ENCODE data around the gene HOXC11. TPM values are rescaled to one million over a fixed set of nuclear protein-coding genes. Genes with fewer than 3 reads are reported as not detected.

The HOXC11 gene
- total RNA-seq, 2 donors from 2014 or later = not detected

DNA sequence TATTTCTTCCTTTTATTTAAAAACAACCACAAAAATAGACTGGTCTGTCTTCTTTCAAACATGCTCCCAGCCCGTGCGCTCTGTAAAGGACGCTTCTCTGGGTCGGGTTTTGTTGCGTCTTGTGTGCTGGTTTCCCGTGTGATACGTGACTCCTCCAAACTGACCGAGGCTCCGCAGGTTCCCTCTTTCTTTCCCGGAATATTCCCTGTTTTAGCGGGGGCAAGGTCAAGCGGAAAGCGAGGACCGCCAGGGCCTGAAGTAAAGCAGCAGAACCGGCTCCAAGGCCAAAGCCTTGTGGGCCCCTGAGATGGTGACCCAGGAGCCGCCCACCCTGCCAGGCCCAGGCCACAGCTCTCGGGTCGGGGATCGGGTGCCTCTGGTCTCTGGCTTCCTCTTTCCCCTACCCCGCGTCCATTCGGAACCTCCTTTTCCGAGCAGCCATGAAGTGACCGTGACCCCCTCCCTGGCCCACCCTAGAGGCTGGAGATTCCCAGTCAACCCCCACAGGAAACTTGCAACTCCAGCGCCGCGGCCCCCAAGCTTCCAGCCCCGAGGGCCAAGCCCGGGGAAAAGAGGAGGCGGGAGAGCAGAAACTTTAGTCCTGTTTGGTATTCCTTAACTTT is 11.1 kb downstream of the HOXC11 start:
- no peaks in the 10 kb centered on the region for H3K4me1 ChIP-seq (replicated peaks)

GRCh38 chr12:53984901-53985691 is 12.2 kb downstream of the HOXC11 start, which contains the start of gene HOXC10:
Gene HOXC10, plus strand, starts transcription at chr12:53985146. Its CDS starts 114 bp downstream, at chr12:53985260.
- Histone ChIP-seq H3K27ac (no peak within 1 kb of the TSS), H3K4me1 (replicated peaks) (no peaks in the 10 kb centered on the region), H3K9me3 (no peaks in the 10 kb centered on the region), H3K36me3 (no peaks in the 10 kb centered on the region), H3K4me3 (no peak within 1 kb of the TSS), H3K27me3 (replicated peaks; ENCODE audit: insufficient read depth) (peaks cover 75% of the 10 kb centered on the region)
- no peak for DNase-seq (ENCODE audit: low spot score)
- TF ChIP-seq POLR2AphosphoS5 (IDR thresholded peaks at IDR 0.05) = no peak
- TF ChIP-seq, protein P1, sequence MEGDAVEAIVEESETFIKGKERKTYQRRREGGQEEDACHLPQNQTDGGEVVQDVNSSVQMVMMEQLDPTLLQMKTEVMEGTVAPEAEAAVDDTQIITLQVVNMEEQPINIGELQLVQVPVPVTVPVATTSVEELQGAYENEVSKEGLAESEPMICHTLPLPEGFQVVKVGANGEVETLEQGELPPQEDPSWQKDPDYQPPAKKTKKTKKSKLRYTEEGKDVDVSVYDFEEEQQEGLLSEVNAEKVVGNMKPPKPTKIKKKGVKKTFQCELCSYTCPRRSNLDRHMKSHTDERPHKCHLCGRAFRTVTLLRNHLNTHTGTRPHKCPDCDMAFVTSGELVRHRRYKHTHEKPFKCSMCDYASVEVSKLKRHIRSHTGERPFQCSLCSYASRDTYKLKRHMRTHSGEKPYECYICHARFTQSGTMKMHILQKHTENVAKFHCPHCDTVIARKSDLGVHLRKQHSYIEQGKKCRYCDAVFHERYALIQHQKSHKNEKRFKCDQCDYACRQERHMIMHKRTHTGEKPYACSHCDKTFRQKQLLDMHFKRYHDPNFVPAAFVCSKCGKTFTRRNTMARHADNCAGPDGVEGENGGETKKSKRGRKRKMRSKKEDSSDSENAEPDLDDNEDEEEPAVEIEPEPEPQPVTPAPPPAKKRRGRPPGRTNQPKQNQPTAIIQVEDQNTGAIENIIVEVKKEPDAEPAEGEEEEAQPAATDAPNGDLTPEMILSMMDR (IDR thresholded peaks at IDR 0.05) = no peak
- 4% methylated on average over 55 of the region's 55 CpGs for WGBS
- intact Hi-C loops (cut with DNase I) = no loop called here

More for the DNA sequence above, 11.1 kb downstream of the HOXC11 start:
- H3K9me3 ChIP-seq = no peaks in the 10 kb centered on the region
- peaks cover 75% of the 10 kb centered on the region for H3K27me3 ChIP-seq (replicated peaks; ENCODE audit: insufficient read depth)
- TF ChIP-seq, protein P1 (IDR thresholded peaks at IDR 0.05) = no peak
- TF ChIP-seq POLR2AphosphoS5 (IDR thresholded peaks at IDR 0.05) = no peak
- TF ChIP-seq POLR2A (IDR thresholded peaks at IDR 0.05) = no peak
- intact Hi-C loops (cut with DNase I) = no loop called here
- no peaks in the 10 kb centered on the region for H3K36me3 ChIP-seq
- WGBS = 19% methylated on average over 30 of the region's 30 CpGs
- no peak for DNase-seq (ENCODE audit: low spot score)
- H3K4me3 ChIP-seq = no peak overlapping the region
- no peak overlapping the region for H3K27ac ChIP-seq

GRCh38 chr12:53985692-53985993 is 12.7 kb downstream of the HOXC11 start:
- no peak for TF ChIP-seq POLR2A (IDR thresholded peaks at IDR 0.05)
- Histone ChIP-seq H3K27me3 (replicated peaks; ENCODE audit: insufficient read depth) (peaks cover 76% of the 10 kb centered on the region), H3K9me3 (no peaks in the 10 kb centered on the region), H3K27ac (no peak overlapping the region), H3K4me3 (no peak overlapping the region), H3K4me1 (replicated peaks) (no peaks in the 10 kb centered on the region), H3K36me3 (no peaks in the 10 kb centered on the region)
- WGBS = 12% methylated on average over 21 of the region's 21 CpGs
- no peak for DNase-seq (ENCODE audit: low spot score)
- intact Hi-C loops (cut with DNase I) = no loop called here

DNA sequence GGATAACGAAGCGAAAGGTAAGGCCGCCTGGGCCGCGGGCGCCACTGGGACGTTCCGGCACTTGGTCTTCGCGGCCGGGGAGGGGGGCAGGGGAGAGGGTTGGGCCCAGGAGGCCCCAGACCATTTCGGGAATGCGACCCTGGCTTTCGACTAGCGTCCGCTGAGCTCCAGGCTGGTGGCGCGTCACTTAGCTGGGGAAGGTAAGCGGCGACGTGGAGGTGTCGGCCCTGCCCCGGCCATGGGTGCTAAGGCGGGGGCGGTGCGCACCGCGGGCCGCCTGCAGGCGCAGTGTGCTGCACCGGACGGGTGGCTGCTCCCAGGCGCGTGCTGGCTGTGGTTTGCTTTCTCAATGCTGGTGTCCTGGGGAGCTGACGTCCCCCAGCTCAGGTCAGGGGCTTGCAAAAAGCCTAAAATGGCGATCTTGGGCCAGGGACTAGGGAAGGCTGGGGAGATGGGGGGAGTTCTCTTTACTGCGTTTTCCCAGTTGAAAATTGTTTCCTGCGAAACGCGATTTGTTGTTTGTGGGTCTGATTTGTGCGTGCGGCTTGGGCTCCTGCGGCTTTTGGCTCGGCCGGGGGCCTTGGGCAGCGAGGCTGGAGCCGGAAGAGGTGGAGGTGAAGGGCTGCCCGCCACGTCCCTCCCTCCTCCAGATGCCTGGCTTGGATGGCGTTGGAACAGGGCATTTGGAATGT is 13.2 kb downstream of the HOXC11 start:
- no peak overlapping the region for H3K4me3 ChIP-seq
- no peak for DNase-seq (ENCODE audit: low spot score)
- TF ChIP-seq, protein P1 (IDR thresholded peaks at IDR 0.05) = no peak
- TF ChIP-seq POLR2A (IDR thresholded peaks at IDR 0.05) = no peak
- no peak for TF ChIP-seq POLR2AphosphoS5 (IDR thresholded peaks at IDR 0.05)
- WGBS = 7% methylated on average over 50 of the region's 50 CpGs
- no peaks in the 10 kb centered on the region for H3K4me1 ChIP-seq (replicated peaks)
- H3K9me3 ChIP-seq = no peaks in the 10 kb centered on the region
- H3K27ac ChIP-seq = no peak overlapping the region
- H3K36me3 ChIP-seq = no peaks in the 10 kb centered on the region
- intact Hi-C loops (cut with DNase I) = no loop called here
- H3K27me3 ChIP-seq (replicated peaks; ENCODE audit: insufficient read depth) = peaks cover 81% of the 10 kb centered on the region

DNA sequence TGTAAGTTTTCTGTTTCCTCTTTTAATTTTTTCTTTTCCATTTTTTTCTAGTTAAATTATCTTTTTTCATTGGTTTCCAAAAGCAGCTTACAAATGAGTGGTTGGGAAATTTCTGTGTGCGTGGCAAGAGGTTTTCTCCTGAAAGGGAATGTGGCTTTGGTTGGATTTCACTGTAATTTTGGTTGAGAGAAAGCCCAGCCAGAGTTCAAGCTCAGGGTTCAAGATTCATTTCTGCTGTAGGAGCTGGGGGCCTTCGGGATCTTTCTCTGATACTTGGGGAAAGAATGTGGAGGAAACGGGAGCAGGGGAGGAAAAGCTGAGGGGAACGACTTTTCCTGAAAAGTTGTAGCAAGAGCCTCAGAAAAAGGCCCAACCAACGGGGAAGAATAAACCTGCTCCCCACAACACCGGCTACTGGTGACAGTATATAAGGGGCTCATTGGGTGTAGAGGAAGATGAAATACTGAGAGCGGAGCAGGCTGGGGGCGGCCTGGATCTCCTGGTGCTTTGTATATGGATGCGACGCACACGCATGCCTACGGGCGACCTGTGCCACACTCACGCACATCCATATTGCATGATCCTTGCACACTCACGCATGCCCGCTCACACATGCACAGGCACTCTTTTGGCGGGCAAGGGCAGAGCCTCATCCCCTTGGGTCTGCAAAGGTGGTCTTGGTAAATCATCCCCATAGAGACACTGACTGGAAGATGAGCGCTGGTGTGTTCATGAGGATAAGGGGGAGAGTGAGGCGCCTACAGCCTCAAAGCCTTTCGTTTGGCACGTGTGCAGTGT is 14.0 kb downstream of the HOXC11 start:
- H3K4me1 ChIP-seq (replicated peaks) = no peaks in the 10 kb centered on the region
- H3K9me3 ChIP-seq = no peaks in the 10 kb centered on the region
- WGBS = 60% methylated on average over 21 of the region's 21 CpGs
- intact Hi-C loops (cut with DNase I) = no loop called here
- H3K27me3 ChIP-seq (replicated peaks; ENCODE audit: insufficient read depth) = peaks cover 80% of the 10 kb centered on the region
- no peak overlapping the region for H3K4me3 ChIP-seq
- TF ChIP-seq, protein P1 (IDR thresholded peaks at IDR 0.05) = no peak
- no peak overlapping the region for H3K27ac ChIP-seq
- DNase-seq (ENCODE audit: low spot score) = no peak
- no peaks in the 10 kb centered on the region for H3K36me3 ChIP-seq

Data from prostate gland (tissue), 2 donors.